Peyer's patch (tissue), 4 donors: Measurements from ENCODE around the gene GLIS1.

Experiments
- POLR2A ChIP-seq, 2 donors: fragments of 450-650 bp; IDR thresholded peaks; one replicate each; pipeline ENCODE4 v1.5.1; 2017; ENCODE audit warnings: antibody characterized with exemption in 2 of 2, mild to moderate bottlenecking in 2 of 2, moderate library complexity in 2 of 2
- TF ChIP-seq, protein P1 (sequence below), 6 experiments: fragments of 450-650 bp in 4 of 6; fragments of 200-600 bp in 2 of 6; sonication (generic) in 1 of 6; IDR thresholded peaks; one replicate each; pipeline ENCODE4 v1.5.1; 2017 to 2019; ENCODE audit warnings: antibody characterized with exemption in 6 of 6, mild to moderate bottlenecking in 3 of 6, moderate library complexity in 1 of 6

DNA sequence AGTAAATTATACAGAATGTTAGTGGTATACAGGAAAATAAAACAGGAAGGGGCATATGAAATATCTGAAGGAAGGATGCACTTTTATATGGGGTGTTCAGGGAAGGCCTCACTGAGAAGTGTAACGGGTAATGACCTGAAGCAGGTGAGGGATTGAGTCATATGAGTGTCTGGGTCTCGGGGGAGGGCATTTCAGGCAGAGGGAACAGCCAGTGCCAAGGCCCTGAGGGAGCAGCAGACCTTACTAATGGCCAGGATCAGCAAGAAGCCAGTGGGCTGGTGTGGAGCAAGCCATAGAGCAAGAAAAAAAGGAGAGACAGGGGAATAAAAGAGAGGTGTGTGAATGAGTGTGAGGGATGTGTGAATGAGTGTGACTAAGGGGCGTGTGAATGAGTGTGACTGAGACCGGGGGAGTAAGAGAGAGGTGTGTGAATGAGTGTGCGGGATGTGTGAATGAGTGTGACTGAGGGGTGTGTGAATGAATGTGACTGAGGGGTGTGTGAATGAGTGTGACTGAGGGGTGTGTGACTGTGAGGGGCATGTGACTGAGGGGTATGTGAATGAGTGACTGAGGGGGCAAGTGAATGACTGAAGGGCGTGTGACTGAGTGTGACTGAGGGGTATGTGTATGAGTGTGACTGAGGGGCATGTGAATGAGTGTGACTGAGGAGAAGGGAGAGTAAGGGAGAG lies 107.2 kb downstream of the GLIS1 start:
- TF ChIP-seq, protein P1, sequence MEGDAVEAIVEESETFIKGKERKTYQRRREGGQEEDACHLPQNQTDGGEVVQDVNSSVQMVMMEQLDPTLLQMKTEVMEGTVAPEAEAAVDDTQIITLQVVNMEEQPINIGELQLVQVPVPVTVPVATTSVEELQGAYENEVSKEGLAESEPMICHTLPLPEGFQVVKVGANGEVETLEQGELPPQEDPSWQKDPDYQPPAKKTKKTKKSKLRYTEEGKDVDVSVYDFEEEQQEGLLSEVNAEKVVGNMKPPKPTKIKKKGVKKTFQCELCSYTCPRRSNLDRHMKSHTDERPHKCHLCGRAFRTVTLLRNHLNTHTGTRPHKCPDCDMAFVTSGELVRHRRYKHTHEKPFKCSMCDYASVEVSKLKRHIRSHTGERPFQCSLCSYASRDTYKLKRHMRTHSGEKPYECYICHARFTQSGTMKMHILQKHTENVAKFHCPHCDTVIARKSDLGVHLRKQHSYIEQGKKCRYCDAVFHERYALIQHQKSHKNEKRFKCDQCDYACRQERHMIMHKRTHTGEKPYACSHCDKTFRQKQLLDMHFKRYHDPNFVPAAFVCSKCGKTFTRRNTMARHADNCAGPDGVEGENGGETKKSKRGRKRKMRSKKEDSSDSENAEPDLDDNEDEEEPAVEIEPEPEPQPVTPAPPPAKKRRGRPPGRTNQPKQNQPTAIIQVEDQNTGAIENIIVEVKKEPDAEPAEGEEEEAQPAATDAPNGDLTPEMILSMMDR (IDR thresholded peaks at IDR 0.05): no peak
- TF ChIP-seq POLR2A (IDR thresholded peaks at IDR 0.05): no peak
